Keratinocyte (primary cell): ENCODE results near the gene ALG14. TPM values are rescaled to one million over a fixed set of nuclear protein-coding genes. Genes with fewer than 3 reads are reported as not detected.

ENCODE experiments used
- DNase-seq: peaks from one replicate; pipeline ENCODE4 v3.0.0-alpha.2; 2011; ENCODE audit warnings: low read depth, missing footprints, low spot score
- FAIRE-seq: peaks from 2 replicates; lab custom pipeline; 2011; peaks lifted over from hg19 to GRCh38; lab: Jason Lieb, UNC
- H2AFZ ChIP-seq: 2 replicates; pipeline ENCODE4 v1.6.0; 2012; ENCODE audit warnings: low read length, control low read depth, inconsistent platforms; ENCODE audit not compliant: control insufficient read depth
- H3K27ac ChIP-seq: 2 replicates; pipeline ENCODE4 v1.5.1; 2011; ENCODE audit warnings: low read length; ENCODE audit not compliant: control insufficient read depth, insufficient read depth
- H3K27me3 ChIP-seq: 3 replicates; pipeline ENCODE4 v1.6.0; 2011; ENCODE audit warnings: low read length; ENCODE audit not compliant: control insufficient read depth, insufficient read depth; ENCODE audit errors: extremely low read depth
- H3K36me3 ChIP-seq, 2 experiments: 2 replicates in 1 of 2; 3 replicates in 1 of 2; pipeline ENCODE4 v1.5.1; 2011; ENCODE audit warnings: low read length in 2 of 2, mild to moderate bottlenecking in 1 of 2; ENCODE audit not compliant: control insufficient read depth in 2 of 2, insufficient read depth in 2 of 2; ENCODE audit errors: extremely low read depth in 1 of 2
- H3K4me1 ChIP-seq: 3 replicates; pipeline ENCODE4 v1.5.1; 2011; ENCODE audit warnings: low read length; ENCODE audit not compliant: control insufficient read depth, insufficient read depth; ENCODE audit errors: extremely low read depth
- H3K4me2 ChIP-seq: 3 replicates; pipeline ENCODE4 v1.6.0; 2011; ENCODE audit warnings: low read depth, low read length; ENCODE audit not compliant: control insufficient read depth, insufficient read depth; ENCODE audit errors: extremely low read depth
- H3K4me3 ChIP-seq, 3 experiments: fragments of 200-600 bp in 1 of 3; sonication (generic) in 1 of 3; 2 replicates in 2 of 3; 3 replicates in 1 of 3; pipeline ENCODE4 v1.5.1; 2011 to 2016; ENCODE audit warnings: low read length in 3 of 3, mild to moderate bottlenecking in 3 of 3, control low read depth in 2 of 3, inconsistent platforms in 1 of 3, low read depth in 1 of 3, mixed read lengths in 1 of 3, mixed run types in 1 of 3, moderate library complexity in 1 of 3; ENCODE audit not compliant: control insufficient read depth in 2 of 3, insufficient read depth in 2 of 3; ENCODE audit errors: extremely low read depth in 1 of 3
- H3K79me2 ChIP-seq: 2 replicates; pipeline ENCODE4 v1.6.0; 2012; ENCODE audit warnings: low read length; ENCODE audit not compliant: control insufficient read depth, insufficient read depth
- H3K9ac ChIP-seq: 3 replicates; pipeline ENCODE4 v1.6.0; 2011; ENCODE audit warnings: low read length; ENCODE audit not compliant: control insufficient read depth, insufficient read depth; ENCODE audit errors: extremely low read depth
- H3K9me1 ChIP-seq: 3 replicates; pipeline ENCODE4 v1.6.0; 2011; ENCODE audit warnings: low read length; ENCODE audit not compliant: control insufficient read depth, insufficient read depth; ENCODE audit errors: extremely low read depth
- H3K9me3 ChIP-seq: 2 replicates; pipeline ENCODE4 v1.5.1; 2012; ENCODE audit warnings: low read depth, low read length; ENCODE audit not compliant: control insufficient read depth
- H4K20me1 ChIP-seq: 3 replicates; pipeline ENCODE4 v1.6.0; 2011; ENCODE audit warnings: low read length; ENCODE audit not compliant: control insufficient read depth, insufficient read depth; ENCODE audit errors: extremely low read depth
- CTCF ChIP-seq, 3 experiments: IDR thresholded peaks in 1 of 3; conservative IDR thresholded peaks in 1 of 3; optimal IDR thresholded peaks in 1 of 3; 2 replicates in 2 of 3; 3 replicates in 1 of 3; pipeline versions ENCODE3 to v1.5.1; 2011; ENCODE audit warnings: low read length in 3 of 3, mild to moderate bottlenecking in 3 of 3, moderate library complexity in 2 of 3, control low read depth in 1 of 3, inconsistent platforms in 1 of 3; ENCODE audit not compliant: insufficient read depth in 2 of 3; ENCODE audit errors: extremely low read depth in 1 of 3
- EZH2 ChIP-seq: IDR thresholded peaks from one replicate; pipeline ENCODE4 v1.6.1; 2012; ENCODE audit warnings: inconsistent platforms, mild to moderate bottlenecking, low read length, moderate library complexity
- dilution Hi-C: fragments of 300-500 bp; cut with MboI; formaldehyde crosslinking; loops from one replicate; pipeline ENCODE4 v1.7.0; 2020; ENCODE audit warnings: low sequenced_read_pairs; ENCODE audit not compliant: extremely low pct_ligation_motif_present
- polyA plus RNA-seq, 5 experiments: library from polyadenylated mRNA; depleted of rRNA in 3 of 5; stranded (reverse) in 3 of 5; stranded (forward) in 1 of 5; unstranded in 1 of 5; fragments of >200 nt; gene quantifications; 1 replicate in 1 of 5; 2 replicates in 3 of 5; 3 replicates in 1 of 5; pipeline versions ENCODE4 v1.2.1 to v1.2.3, GENCODE V29; 2011 to 2012; ENCODE audit warnings: missing spikeins in 2 of 5, low read depth in 1 of 5, low replicate concordance in 1 of 5

ALG14 gene
- polyA plus RNA-seq, 1 donor (not counting 4 experiments of a cell fraction or from before 2014, with no cell fraction given) = 4.6 TPM

- H3K27ac ChIP-seq = no peak overlapping the region
- no peaks in the 10 kb centered on the region for H3K27me3 ChIP-seq
- no peak overlapping the region for H3K4me3 ChIP-seq
- no peak overlapping the region for H3K4me2 ChIP-seq
- no peak for DNase-seq
- no peak overlapping the region for H2AFZ ChIP-seq
- no peaks in the 10 kb centered on the region for H3K9me1 ChIP-seq
- H3K4me1 ChIP-seq = no peaks in the 10 kb centered on the region
- FAIRE-seq = no peak
- H3K9ac ChIP-seq = no peak overlapping the region
- dilution Hi-C loops = no loop called here
- no peaks in the 10 kb centered on the region for H3K79me2 ChIP-seq
- H4K20me1 ChIP-seq = no peaks in the 10 kb centered on the region
- TF ChIP-seq CTCF (optimal IDR thresholded peaks at IDR 0.05 in 1 of 3, IDR thresholded peaks at IDR 0.05 in 1 of 3, conservative IDR thresholded peaks at IDR 0.05 in 1 of 3; ENCODE audit: extremely low read depth in 1 of 3, insufficient read depth in 2 of 3, low read length in 3 of 3) = no peak
- TF ChIP-seq EZH2 = no peak
- no peaks in the 10 kb centered on the region for H3K9me3 ChIP-seq
- no peaks in the 10 kb centered on the region for H3K36me3 ChIP-seq
These were observed 141.4 kb downstream of the ALG14 start for GRCh38 chr1:94931254-94931841.

GRCh38 chr1:94929351-94930217 is 143.2 kb downstream of the ALG14 start:
- dilution Hi-C loops = no loop called here
- DNase-seq = no peak
- no peak for TF ChIP-seq CTCF (optimal IDR thresholded peaks at IDR 0.05 in 1 of 3, IDR thresholded peaks at IDR 0.05 in 1 of 3, conservative IDR thresholded peaks at IDR 0.05 in 1 of 3; ENCODE audit: extremely low read depth in 1 of 3, insufficient read depth in 2 of 3, low read length in 3 of 3)
- no peak for TF ChIP-seq EZH2

More at GRCh38 chr1:94929351-94930217, 143.2 kb downstream of the ALG14 start:
- no peaks in the 10 kb centered on the region for H3K9me3 ChIP-seq
- peaks cover 4% of the 10 kb centered on the region for H3K4me1 ChIP-seq
- H3K4me3 ChIP-seq = no peak overlapping the region
- FAIRE-seq = no peak
- no peak overlapping the region for H3K4me2 ChIP-seq
- peaks cover 16% of the 10 kb centered on the region for H3K79me2 ChIP-seq
- H3K27me3 ChIP-seq = no peaks in the 10 kb centered on the region
- no peak overlapping the region for H3K9ac ChIP-seq
- H3K36me3 ChIP-seq = no peaks in the 10 kb centered on the region
- no peaks in the 10 kb centered on the region for H4K20me1 ChIP-seq
- no peak overlapping the region for H2AFZ ChIP-seq
- H3K9me1 ChIP-seq = no peaks in the 10 kb centered on the region
- H3K27ac ChIP-seq = no peak overlapping the region
